GM12878 (cell line): ENCODE data around the gene HERPUD1. TPM values are rescaled to one million over a fixed set of nuclear protein-coding genes. Genes with fewer than 3 reads are reported as not detected.

Experiments used
- BCLAF1 ChIP-seq: fragments of 450-650 bp; IDR thresholded peaks from 2 replicates; pipeline ENCODE4 v1.6.1; 2017; ENCODE audit warnings: antibody characterized with exemption, mild to moderate bottlenecking, moderate library complexity
- BMI1 ChIP-seq: fragments of 450-650 bp; IDR thresholded peaks from 2 replicates; pipeline ENCODE4 v1.6.1; 2016; ENCODE audit warnings: mild to moderate bottlenecking, moderate library complexity, borderline replicate concordance
- CUX1 ChIP-seq: IDR thresholded peaks from 2 replicates; pipeline ENCODE4 v1.6.1; 2012; ENCODE audit warnings: improper control_type of control experiment, low read depth, low read length; ENCODE audit not compliant: insufficient replicate concordance
- ESRRA ChIP-seq: IDR thresholded peaks from 2 replicates; pipeline ENCODE4 v1.6.1; 2012; ENCODE audit warnings: mild to moderate bottlenecking, low read length, improper control_type of control experiment
- IRF4 ChIP-seq: IDR thresholded peaks from 2 replicates; pipeline ENCODE4 v1.6.1; 2011; ENCODE audit warnings: low read depth, low read length
- KDM1A ChIP-seq: fragments of 200-600 bp; sonication (generic); IDR thresholded peaks from 2 replicates; pipeline ENCODE4 v1.6.1; 2016; ENCODE audit warnings: borderline replicate concordance
- POU2F2 ChIP-seq: IDR thresholded peaks from 3 replicates; pipeline ENCODE4 v1.6.1; 2011; ENCODE audit warnings: low read depth, mild to moderate bottlenecking, low read length, borderline replicate concordance
- WRNIP1 ChIP-seq: IDR thresholded peaks from 2 replicates; pipeline ENCODE4 v1.6.1; 2011; ENCODE audit warnings: low read depth, low read length, improper control_type of control experiment, borderline replicate concordance
- ZBTB4 ChIP-seq: fragments of 450-650 bp; formaldehyde crosslinking; IDR thresholded peaks from 2 replicates; pipeline ENCODE4 v1.4.0; 2022; ENCODE audit warnings: mild to moderate bottlenecking, moderate library complexity
- ZNF217 ChIP-seq: fragments of 450-650 bp; IDR thresholded peaks from 2 replicates; pipeline ENCODE4 v1.6.1; 2017; ENCODE audit warnings: antibody characterized with exemption, mild to moderate bottlenecking
- ZNF274 ChIP-seq: IDR thresholded peaks from one replicate; pipeline ENCODE4 v1.8.0; 2011; ENCODE audit not compliant: insufficient read length, insufficient read depth
- polyA plus RNA-seq, 11 experiments: library from polyadenylated mRNA; depleted of rRNA in 4 of 11; unstranded in 6 of 11; stranded (reverse) in 5 of 11; fragments of >200 nt; fragmentation: Nextera tagmentation in 4 of 11; fragmentation: Illumina TruSeq in 1 of 11; extraction: Ambion mirVana in 4 of 11; extraction: Trizol in 1 of 11; gene quantifications; 1 replicate in 1 of 11; 2 replicates in 10 of 11; pipeline versions ENCODE4 v1.2.1 to v1.2.3, GENCODE V29; 2011 to 2016; ENCODE audit warnings: inconsistent platforms in 2 of 11, missing spikeins in 2 of 11, low read depth in 1 of 11
- total RNA-seq, 4 experiments: library from RNA; depleted of rRNA in 3 of 4; stranded (reverse); fragments of >200 nt in 3 of 4; fragmentation: Illumina TruSeq in 1 of 4; extraction: Trizol in 1 of 4; gene quantifications; 2 replicates each; pipeline versions ENCODE4 v1.2.1 to v1.2.3, GENCODE V29; 2013 to 2021

Gene HERPUD1
- total and polyA plus RNA-seq, 10 of the 15 experiments (the other 5 are each of a cell fraction or from before 2014, with no cell fraction given) = 32.6 to 212 (median 122) TPM

- no peak for TF ChIP-seq BCLAF1
- no peak for TF ChIP-seq ZBTB4 (CRISPR knock-in tag)
- peak; percentile 85; the same call in 1 of the 2 replicates for TF ChIP-seq IRF4
- peak; percentile 62; the same call in 1 of the 2 replicates for TF ChIP-seq BMI1
- TF ChIP-seq ESRRA = peak; percentile 86; the same call in 1 of the 2 replicates
- TF ChIP-seq POU2F2 = peak; percentile 87; the same call in 2 of the 3 replicates
- no peak for TF ChIP-seq ZNF274
- TF ChIP-seq KDM1A = no peak
- TF ChIP-seq ZNF217 = no peak
- no peak for TF ChIP-seq CUX1
- TF ChIP-seq WRNIP1 = no peak; the same call in 1 of the 2 replicates
These were observed 20.0 kb upstream of the HERPUD1 start (continued) for GRCh38 chr16:56911771-56912571.
